ENCODE results near the gene KANSL2.

DNA sequence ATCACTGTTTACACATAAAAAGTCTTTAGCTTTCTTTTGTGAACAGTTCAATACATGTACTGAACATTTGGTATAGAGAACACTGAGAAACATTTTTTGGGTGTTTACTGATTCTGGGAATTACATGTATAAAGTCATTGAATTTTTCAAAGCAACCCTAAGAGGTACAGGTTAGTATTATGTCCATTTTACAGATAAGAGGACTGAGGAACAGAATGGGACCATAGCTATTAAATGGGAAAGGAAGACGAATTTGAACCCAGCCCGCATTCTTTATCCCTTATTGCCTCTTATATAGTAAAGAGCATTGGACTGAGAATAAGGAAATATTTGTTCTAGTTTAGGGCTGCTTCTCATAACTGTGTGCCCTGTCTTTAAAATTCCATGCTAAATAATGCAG is 889 bp upstream of the KANSL2 start:
- TF ChIP-seq, protein P1, sequence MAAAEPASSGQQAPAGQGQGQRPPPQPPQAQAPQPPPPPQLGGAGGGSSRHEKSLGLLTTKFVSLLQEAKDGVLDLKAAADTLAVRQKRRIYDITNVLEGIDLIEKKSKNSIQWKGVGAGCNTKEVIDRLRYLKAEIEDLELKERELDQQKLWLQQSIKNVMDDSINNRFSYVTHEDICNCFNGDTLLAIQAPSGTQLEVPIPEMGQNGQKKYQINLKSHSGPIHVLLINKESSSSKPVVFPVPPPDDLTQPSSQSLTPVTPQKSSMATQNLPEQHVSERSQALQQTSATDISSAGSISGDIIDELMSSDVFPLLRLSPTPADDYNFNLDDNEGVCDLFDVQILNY (CRISPR knock-in tag; IDR thresholded peaks at IDR 0.05), result no peak
- TF ChIP-seq, protein P2, sequence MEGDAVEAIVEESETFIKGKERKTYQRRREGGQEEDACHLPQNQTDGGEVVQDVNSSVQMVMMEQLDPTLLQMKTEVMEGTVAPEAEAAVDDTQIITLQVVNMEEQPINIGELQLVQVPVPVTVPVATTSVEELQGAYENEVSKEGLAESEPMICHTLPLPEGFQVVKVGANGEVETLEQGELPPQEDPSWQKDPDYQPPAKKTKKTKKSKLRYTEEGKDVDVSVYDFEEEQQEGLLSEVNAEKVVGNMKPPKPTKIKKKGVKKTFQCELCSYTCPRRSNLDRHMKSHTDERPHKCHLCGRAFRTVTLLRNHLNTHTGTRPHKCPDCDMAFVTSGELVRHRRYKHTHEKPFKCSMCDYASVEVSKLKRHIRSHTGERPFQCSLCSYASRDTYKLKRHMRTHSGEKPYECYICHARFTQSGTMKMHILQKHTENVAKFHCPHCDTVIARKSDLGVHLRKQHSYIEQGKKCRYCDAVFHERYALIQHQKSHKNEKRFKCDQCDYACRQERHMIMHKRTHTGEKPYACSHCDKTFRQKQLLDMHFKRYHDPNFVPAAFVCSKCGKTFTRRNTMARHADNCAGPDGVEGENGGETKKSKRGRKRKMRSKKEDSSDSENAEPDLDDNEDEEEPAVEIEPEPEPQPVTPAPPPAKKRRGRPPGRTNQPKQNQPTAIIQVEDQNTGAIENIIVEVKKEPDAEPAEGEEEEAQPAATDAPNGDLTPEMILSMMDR (IDR thresholded peaks at IDR 0.05 in 2 of 3, conservative IDR thresholded peaks at IDR 0.05 in 1 of 3; ENCODE audit: insufficient read depth in 2 of 3, low read depth in 1 of 3, low read length in 3 of 3), result no peak
- TF ChIP-seq RUNX1 (IDR thresholded peaks at IDR 0.05; ENCODE audit: low read depth) (no peak), RB1 (IDR thresholded peaks at IDR 0.05; ENCODE audit: low read depth) (no peak), MXI1 (IDR thresholded peaks at IDR 0.05; ENCODE audit: low read depth, low read length) (no peak), POLR2A (conservative IDR thresholded peaks at IDR 0.05) (no peak), POLR2AphosphoS2 (IDR thresholded peaks at IDR 0.05; ENCODE audit: low read length) (no peak), ATF1 (CRISPR knock-in tag; IDR thresholded peaks at IDR 0.05) (no peak), ATF1 (tag; IDR thresholded peaks at IDR 0.05) (no peak), ZC3H11A (IDR thresholded peaks at IDR 0.05; ENCODE audit: low read depth, low read length) (no peak), NR2F6 (CRISPR knock-in tag; IDR thresholded peaks at IDR 0.05) (no peak)
- TF ChIP-seq, protein P3, sequence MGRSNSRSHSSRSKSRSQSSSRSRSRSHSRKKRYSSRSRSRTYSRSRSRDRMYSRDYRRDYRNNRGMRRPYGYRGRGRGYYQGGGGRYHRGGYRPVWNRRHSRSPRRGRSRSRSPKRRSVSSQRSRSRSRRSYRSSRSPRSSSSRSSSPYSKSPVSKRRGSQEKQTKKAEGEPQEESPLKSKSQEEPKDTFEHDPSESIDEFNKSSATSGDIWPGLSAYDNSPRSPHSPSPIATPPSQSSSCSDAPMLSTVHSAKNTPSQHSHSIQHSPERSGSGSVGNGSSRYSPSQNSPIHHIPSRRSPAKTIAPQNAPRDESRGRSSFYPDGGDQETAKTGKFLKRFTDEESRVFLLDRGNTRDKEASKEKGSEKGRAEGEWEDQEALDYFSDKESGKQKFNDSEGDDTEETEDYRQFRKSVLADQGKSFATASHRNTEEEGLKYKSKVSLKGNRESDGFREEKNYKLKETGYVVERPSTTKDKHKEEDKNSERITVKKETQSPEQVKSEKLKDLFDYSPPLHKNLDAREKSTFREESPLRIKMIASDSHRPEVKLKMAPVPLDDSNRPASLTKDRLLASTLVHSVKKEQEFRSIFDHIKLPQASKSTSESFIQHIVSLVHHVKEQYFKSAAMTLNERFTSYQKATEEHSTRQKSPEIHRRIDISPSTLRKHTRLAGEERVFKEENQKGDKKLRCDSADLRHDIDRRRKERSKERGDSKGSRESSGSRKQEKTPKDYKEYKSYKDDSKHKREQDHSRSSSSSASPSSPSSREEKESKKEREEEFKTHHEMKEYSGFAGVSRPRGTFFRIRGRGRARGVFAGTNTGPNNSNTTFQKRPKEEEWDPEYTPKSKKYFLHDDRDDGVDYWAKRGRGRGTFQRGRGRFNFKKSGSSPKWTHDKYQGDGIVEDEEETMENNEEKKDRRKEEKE (IDR thresholded peaks at IDR 0.05; ENCODE audit: borderline replicate concordance in 1 of 2, control insufficient read depth in 1 of 2, low read depth in 2 of 2, low read length in 1 of 2), result no peak
- TF ChIP-seq, protein P4, sequence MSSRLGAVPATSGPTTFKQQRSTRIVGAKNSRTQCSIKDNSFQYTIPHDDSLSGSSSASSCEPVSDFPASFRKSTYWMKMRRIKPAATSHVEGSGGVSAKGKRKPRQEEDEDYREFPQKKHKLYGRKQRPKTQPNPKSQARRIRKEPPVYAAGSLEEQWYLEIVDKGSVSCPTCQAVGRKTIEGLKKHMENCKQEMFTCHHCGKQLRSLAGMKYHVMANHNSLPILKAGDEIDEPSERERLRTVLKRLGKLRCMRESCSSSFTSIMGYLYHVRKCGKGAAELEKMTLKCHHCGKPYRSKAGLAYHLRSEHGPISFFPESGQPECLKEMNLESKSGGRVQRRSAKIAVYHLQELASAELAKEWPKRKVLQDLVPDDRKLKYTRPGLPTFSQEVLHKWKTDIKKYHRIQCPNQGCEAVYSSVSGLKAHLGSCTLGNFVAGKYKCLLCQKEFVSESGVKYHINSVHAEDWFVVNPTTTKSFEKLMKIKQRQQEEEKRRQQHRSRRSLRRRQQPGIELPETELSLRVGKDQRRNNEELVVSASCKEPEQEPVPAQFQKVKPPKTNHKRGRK (tag; IDR thresholded peaks at IDR 0.05), result no peak
- TF ChIP-seq, protein P5, sequence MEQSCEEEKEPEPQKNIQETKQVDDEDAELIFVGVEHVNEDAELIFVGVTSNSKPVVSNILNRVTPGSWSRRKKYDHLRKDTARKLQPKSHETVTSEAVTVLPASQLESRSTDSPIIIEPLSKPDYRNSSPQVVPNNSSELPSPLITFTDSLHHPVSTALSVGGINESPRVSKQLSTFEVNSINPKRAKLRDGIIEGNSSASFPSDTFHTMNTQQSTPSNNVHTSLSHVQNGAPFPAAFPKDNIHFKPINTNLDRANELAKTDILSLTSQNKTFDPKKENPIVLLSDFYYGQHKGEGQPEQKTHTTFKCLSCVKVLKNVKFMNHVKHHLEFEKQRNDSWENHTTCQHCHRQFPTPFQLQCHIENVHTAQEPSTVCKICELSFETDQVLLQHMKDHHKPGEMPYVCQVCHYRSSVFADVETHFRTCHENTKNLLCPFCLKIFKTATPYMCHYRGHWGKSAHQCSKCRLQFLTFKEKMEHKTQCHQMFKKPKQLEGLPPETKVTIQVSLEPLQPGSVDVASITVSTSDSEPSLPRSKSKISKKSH (CRISPR knock-in tag; IDR thresholded peaks at IDR 0.05), result no peak
- TF ChIP-seq, protein P6, sequence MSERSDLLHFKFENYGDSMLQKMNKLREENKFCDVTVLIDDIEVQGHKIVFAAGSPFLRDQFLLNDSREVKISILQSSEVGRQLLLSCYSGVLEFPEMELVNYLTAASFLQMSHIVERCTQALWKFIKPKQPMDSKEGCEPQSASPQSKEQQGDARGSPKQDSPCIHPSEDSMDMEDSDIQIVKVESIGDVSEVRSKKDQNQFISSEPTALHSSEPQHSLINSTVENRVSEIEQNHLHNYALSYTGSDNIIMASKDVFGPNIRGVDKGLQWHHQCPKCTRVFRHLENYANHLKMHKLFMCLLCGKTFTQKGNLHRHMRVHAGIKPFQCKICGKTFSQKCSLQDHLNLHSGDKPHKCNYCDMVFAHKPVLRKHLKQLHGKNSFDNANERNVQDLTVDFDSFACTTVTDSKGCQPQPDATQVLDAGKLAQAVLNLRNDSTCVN (CRISPR knock-in tag; IDR thresholded peaks at IDR 0.05), result no peak

Measured in K562 (cell line).